ENCODE data around the gene PRSS2.
"Not testable (repeated sequence)": the region's sequence is repeated elsewhere in the genome, so short reads cannot be mapped to it uniquely, and the experiment has no call there.

Gene PRSS2

DNA sequence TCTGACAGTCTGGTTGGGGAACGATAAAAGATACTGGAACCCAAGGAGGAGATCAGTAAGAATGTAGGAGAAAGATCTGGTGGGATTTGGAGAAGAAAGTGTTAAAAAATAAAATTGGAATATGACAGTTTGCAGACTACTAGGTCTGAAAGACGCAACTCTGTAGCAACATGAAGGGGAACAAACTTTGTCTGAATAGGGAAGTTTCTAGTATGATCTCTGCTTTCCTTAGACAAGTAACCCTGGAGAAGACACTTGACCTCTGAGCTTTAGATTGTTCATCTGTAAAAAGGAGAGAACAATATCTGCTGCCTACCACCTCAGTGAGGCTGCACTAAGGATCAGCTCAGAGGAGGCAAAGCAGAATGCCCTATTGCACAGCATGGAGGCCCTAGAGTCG is 24.5 kb upstream of the PRSS2 start:
- H3K9ac ChIP-seq, result no peak overlapping the region
- H3K36me3 ChIP-seq, result no peaks in the 10 kb centered on the region
- no peak for TF ChIP-seq Cebpa-rat (IDR thresholded peaks at IDR 0.05)
- no peak overlapping the region for H3K4me3 ChIP-seq
- no peaks in the 10 kb centered on the region for H3K9me3 ChIP-seq (replicated peaks in 1 of 11)
- H3K27me3 ChIP-seq, result no peaks in the 10 kb centered on the region
- H3K4me2 ChIP-seq, result peak overlapping the region in 2 of 11 experiments; percentile 10 to 24; a peak in 2 of 22 replicates
- no peaks in the 10 kb centered on the region for H4K20me1 ChIP-seq
- H3K27ac ChIP-seq, result no peak overlapping the region
- H3K4me1 ChIP-seq, result peaks cover 0 to 34% (median 4%) of the 10 kb centered on the region in 10 experiments; a peak in 11 of 20 replicates

DNA sequence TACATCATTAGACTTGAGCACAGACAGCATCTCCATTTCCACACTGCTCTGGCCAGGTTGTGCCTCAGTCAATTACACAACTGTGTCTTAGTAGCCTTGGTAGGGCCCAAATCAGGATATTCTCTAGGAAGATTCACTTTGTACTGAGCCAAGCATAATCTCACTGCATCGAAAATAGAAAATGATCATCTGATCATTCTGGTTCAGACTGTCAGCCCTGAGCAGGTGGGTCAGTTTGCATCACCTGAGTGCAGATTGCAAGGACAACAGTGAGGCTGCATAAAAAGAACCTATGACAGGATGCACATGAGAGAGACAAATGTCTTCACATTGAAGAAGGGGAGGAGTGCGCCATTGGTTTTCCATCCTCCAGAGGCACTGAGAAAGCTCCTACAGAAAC is 22.4 kb upstream of the PRSS2 start:
- not testable (repeated sequence) for H3K36me3 ChIP-seq; H3K9me3 ChIP-seq (replicated peaks in 1 of 11); H3K27ac ChIP-seq; H3K4me3 ChIP-seq; H3K9ac ChIP-seq; H3K27me3 ChIP-seq; H3K4me2 ChIP-seq; H4K20me1 ChIP-seq
- peaks cover 0 to 34% (median 0%) of the 10 kb centered on the region in 10 experiments; a peak in 3 of 20 replicates for H3K4me1 ChIP-seq

DNA sequence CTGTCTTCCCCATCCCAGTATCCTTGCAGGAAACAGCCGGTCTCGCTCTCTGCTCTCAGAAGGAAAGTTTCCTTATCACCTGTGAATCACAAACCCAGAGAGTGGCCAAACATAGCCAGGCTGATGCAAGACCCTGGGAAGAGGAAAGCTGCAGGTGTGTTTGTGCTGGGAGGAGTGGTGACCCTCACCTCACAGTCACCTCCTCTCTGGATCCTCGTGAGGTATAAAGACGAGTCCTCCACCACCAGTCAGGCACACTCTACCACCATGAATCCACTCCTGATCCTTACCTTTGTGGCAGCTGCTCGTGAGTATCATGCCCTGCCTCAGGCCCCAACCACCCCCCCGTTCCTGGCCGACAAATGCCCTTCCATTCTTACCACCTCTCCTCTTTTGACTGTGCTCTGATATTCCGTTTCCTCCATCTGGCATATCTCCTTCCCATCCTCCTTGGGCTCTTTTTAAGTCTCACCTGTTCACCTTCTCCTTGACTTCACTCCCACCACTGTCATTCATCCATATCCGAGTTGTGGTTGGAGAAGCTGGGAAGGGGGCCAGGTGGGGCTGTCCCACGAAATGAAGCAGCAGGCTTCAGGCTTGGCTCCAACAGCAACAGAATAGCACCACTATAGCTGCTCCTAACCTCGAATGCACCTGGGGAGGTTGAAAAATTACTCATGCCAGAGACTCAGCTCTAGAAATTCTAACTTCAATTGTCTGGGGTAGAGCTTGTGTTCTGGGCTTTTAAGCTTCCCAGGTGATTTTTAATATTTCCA is 21.4 kb upstream of the PRSS2 start, which contains the start of gene PRSS1:
Gene PRSS1, plus strand, starts transcription at position 255 of the 776 bp plus-strand sequence. Its CDS starts 13 bp downstream, at position 268.
- Histone ChIP-seq H3K36me3 (no peaks in the 10 kb centered on the region), H3K27me3 (no peaks in the 10 kb centered on the region), H3K4me1 (peaks cover 0 to 34% (median 0%) of the 10 kb centered on the region in 10 experiments; a peak in 3 of 20 replicates), H3K9me3 (replicated peaks in 1 of 11) (no peaks in the 10 kb centered on the region), H3K27ac (no peak within 1 kb of the TSS), H3K4me3 (no peak within 1 kb of the TSS), H4K20me1 (no peaks in the 10 kb centered on the region), H3K9ac (no peak within 1 kb of the TSS), H3K4me2 (no peak within 1 kb of the TSS)
- TF ChIP-seq Cebpa-rat (IDR thresholded peaks at IDR 0.05), result no peak

DNA sequence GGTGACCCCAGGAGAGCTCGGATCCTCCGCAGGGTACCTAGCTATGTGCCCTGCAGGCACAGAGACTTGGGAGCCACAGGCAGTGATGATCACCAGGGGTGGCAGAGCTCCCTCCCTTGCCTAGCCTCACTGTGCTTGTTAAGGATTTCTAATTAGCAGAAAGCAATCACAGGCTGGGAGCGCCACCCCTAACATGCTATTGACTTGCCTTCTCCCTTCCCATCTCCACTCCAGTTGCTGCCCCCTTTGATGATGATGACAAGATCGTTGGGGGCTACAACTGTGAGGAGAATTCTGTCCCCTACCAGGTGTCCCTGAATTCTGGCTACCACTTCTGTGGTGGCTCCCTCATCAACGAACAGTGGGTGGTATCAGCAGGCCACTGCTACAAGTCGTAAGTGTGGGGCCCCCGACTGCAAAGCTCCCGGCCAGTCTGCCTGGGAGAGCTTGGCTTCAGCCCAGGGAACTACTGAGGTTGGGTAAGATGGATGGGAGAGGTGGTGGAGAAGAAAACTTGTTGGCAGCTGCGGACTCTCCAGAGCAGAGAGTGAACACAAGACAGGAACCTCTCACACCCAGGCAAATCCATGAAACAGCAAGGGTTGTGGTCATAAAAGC is 20.3 kb upstream of the PRSS2 start:
- no peaks in the 10 kb centered on the region for H3K27me3 ChIP-seq
- peaks cover 0 to 29% (median 0%) of the 10 kb centered on the region in 10 experiments; a peak in 3 of 20 replicates for H3K4me1 ChIP-seq
- no peak overlapping the region for H3K4me3 ChIP-seq
- H3K9ac ChIP-seq, result no peak overlapping the region
- H3K36me3 ChIP-seq, result no peaks in the 10 kb centered on the region
- no peaks in the 10 kb centered on the region for H3K9me3 ChIP-seq (replicated peaks in 1 of 11)
- no peak overlapping the region for H3K27ac ChIP-seq
- TF ChIP-seq Cebpa-rat (IDR thresholded peaks at IDR 0.05), result no peak
- H3K4me2 ChIP-seq, result no peak overlapping the region
- no peaks in the 10 kb centered on the region for H4K20me1 ChIP-seq

DNA sequence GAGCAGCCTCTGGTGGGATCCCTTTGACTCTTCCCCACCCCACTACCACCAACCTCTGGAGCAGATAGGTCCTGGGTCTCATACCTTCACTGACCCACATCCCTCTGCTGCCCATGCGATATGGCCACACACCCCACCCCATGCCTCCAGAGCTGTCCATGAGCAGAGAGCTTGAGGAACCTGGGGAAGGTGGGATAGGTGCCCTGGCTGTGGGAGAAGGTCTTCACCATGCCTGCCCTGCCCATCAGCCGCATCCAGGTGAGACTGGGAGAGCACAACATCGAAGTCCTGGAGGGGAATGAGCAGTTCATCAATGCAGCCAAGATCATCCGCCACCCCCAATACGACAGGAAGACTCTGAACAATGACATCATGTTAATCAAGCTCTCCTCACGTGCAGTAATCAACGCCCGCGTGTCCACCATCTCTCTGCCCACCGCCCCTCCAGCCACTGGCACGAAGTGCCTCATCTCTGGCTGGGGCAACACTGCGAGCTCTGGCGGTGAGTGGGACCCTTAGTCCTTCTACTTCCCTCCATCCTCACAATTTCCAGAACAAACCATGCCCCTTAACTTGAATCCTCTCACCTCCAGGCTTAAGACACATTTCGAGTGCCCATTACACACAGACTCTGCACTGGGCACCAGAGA is 19.1 kb upstream of the PRSS2 start:
- not testable (repeated sequence) for H3K36me3 ChIP-seq; H3K9me3 ChIP-seq (replicated peaks in 1 of 11); H3K4me2 ChIP-seq; H4K20me1 ChIP-seq; H3K9ac ChIP-seq; H3K27ac ChIP-seq; H3K27me3 ChIP-seq; H3K4me3 ChIP-seq
- H3K4me1 ChIP-seq, result peaks cover 0 to 17% (median 0%) of the 10 kb centered on the region in 10 experiments; a peak in 3 of 20 replicates

DNA sequence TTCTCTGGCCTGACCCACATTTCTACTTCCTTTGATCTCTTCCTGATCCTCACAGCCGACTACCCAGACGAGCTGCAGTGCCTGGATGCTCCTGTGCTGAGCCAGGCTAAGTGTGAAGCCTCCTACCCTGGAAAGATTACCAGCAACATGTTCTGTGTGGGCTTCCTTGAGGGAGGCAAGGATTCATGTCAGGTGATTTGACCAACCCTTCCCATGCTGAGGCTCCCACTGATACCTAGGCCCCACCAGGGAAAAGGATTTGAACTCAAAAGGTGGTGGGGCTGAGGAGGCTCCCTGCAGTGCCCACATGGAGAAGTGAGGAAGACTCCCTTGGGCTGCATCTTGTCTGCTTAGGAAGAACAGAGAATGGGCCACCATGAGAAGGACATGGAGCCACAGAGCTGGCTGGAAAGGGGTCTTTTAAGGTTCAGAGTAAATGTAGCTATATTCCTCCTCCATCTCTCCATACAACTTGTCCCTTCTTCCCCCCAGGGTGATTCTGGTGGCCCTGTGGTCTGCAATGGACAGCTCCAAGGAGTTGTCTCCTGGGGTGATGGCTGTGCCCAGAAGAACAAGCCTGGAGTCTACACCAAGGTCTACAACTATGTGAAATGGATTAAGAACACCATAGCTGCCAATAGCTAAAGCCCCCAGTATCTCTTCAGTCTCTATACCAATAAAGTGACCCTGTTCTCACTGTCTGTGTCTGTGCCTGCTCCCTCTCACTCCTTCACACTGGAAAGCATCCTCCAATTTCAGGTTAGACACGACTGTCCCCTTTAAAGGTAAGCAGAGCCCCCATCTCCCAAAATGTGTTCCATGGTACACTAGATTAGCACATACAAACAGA is 18.2 kb upstream of the PRSS2 start:
- no peaks in the 10 kb centered on the region for H3K9me3 ChIP-seq (replicated peaks in 1 of 11)
- TF ChIP-seq Cebpa-rat (IDR thresholded peaks at IDR 0.05), result no peak
- no peaks in the 10 kb centered on the region for H4K20me1 ChIP-seq

DNA sequence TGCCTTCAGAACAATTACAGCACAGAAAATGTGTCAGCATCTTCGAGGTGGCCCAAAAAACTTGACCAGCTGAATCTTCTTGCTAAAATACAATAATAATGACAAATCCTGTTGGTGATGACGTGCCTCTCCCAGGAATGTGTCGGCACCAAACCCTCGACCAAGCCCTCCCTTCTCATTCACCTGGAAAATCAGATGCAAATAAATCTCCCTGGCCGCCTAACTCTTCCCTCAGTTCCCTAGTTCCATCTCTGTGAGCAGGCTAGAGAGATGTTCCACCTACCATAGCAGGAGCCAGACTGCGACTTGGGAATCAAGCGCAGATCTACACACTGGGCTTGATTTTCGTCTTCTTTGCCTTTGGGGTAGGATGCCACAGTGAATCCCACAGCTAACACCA is 17.4 kb upstream of the PRSS2 start:
- H3K36me3 ChIP-seq, result no peaks in the 10 kb centered on the region
- H3K9me3 ChIP-seq (replicated peaks in 1 of 11), result no peaks in the 10 kb centered on the region
- no peaks in the 10 kb centered on the region for H3K27me3 ChIP-seq
- no peak for TF ChIP-seq Cebpa-rat (IDR thresholded peaks at IDR 0.05)
- H3K4me2 ChIP-seq, result no peak overlapping the region
- H3K4me1 ChIP-seq, result no peaks in the 10 kb centered on the region
- H3K27ac ChIP-seq, result no peak overlapping the region
- H4K20me1 ChIP-seq, result no peaks in the 10 kb centered on the region
- H3K4me3 ChIP-seq, result no peak overlapping the region
- H3K9ac ChIP-seq, result no peak overlapping the region

More for the DNA sequence above, 18.2 kb upstream of the PRSS2 start:
- Histone ChIP-seq H3K4me2 (no peak overlapping the region), H3K27ac (no peak overlapping the region), H3K36me3 (no peaks in the 10 kb centered on the region), H3K27me3 (no peaks in the 10 kb centered on the region), H3K4me3 (no peak overlapping the region), H3K4me1 (peaks cover 0 to 7% (median 0%) of the 10 kb centered on the region in 10 experiments; a peak in 3 of 20 replicates), H3K9ac (no peak overlapping the region)

DNA sequence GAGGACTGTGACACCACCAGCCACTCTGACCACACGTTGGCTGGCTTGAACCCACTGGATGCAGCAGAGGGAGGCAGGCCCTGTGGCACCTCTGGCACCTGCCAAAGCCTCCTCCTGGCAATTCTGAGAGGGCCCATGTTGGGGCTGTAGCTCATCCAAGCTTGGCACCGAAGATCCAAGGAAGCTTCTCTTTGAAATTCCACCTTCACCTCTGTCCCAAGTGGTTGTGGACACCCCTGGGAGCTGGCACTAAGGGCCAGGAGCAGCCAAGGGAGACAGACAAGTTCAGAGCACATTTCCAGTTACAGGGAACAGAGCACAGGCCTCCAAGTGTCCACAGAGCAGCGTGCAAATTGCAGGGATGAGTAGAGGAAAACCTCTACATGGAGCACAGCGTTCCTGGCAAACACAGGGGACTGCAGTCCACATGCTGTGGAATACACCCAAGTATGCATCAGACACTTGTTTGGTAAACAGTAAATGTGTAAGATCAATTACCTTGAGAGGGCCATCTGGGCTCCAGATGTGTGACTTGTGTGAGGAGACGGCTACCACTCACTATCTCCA is 16.8 kb upstream of the PRSS2 start:
- H3K27me3 ChIP-seq; H3K27ac ChIP-seq; H3K4me2 ChIP-seq; H3K4me1 ChIP-seq; H3K36me3 ChIP-seq; H3K4me3 ChIP-seq; H3K9me3 ChIP-seq (replicated peaks in 1 of 11); H4K20me1 ChIP-seq; H3K9ac ChIP-seq: not testable (repeated sequence)
